Measurements from ENCODE around the gene DPP10.

Gene DPP10

GRCh38 chr2:114543236-114543766 is 100.9 kb downstream of the DPP10 start:
- no peaks in the 10 kb centered on the region for H3K27me3 ChIP-seq (ENCODE audit: insufficient read depth, low read length)
- no peak overlapping the region for H3K23ac ChIP-seq (ENCODE audit: low read length)
- H3K18ac ChIP-seq (ENCODE audit: low read length): no peak overlapping the region
- H4K12ac ChIP-seq (ENCODE audit: low read depth, low read length): no peak overlapping the region
- no peaks in the 10 kb centered on the region for H3K79me2 ChIP-seq (ENCODE audit: control insufficient read depth, insufficient read depth, low read length, poor library complexity)
- peak; percentile 46 to 74 for DNase-seq
- H3K36me3 ChIP-seq (ENCODE audit: control insufficient read depth in 1 of 2, insufficient read depth in 2 of 2, low read length in 2 of 2): no peaks in the 10 kb centered on the region
- no peak overlapping the region for H3K4ac ChIP-seq (ENCODE audit: low read depth, low read length)
- H2BK12ac ChIP-seq (ENCODE audit: low read length): no peak overlapping the region
- H3K14ac ChIP-seq (ENCODE audit: low read length): no peak overlapping the region
- no peak overlapping the region for H3K9ac ChIP-seq (ENCODE audit: low read length)
- peaks cover 2% of the 10 kb centered on the region for H3K9me3 ChIP-seq (ENCODE audit: insufficient read depth, low read depth, low read length)
- H4K91ac ChIP-seq (ENCODE audit: low read depth, low read length): no peak overlapping the region
- no peak overlapping the region for H4K8ac ChIP-seq (ENCODE audit: low read depth, low read length)
- no peaks in the 10 kb centered on the region for H3K79me1 ChIP-seq (ENCODE audit: low read length)
- no peak overlapping the region for H2AFZ ChIP-seq (ENCODE audit: insufficient read depth, low read length, poor library complexity)
- H3K4me2 ChIP-seq (ENCODE audit: low read length): no peak overlapping the region
- no peak overlapping the region for H3K4me3 ChIP-seq (ENCODE audit: low read depth, low read length)
- WGBS (ENCODE audit: extremely low coverage, insufficient coverage, insufficient read length): no CpG with 5 or more reads among the region's 7 CpGs
- no peak overlapping the region for H2AK5ac ChIP-seq (ENCODE audit: low read length)
- no peak overlapping the region for H2BK5ac ChIP-seq (ENCODE audit: low read depth, low read length, poor library complexity)
- H2BK120ac ChIP-seq (ENCODE audit: insufficient read depth, low read length, poor library complexity): no peak overlapping the region
- no peaks in the 10 kb centered on the region for H3K4me1 ChIP-seq (ENCODE audit: control insufficient read depth in 1 of 2, insufficient read depth in 2 of 2, low read length in 2 of 2)
- no peak overlapping the region for H3K27ac ChIP-seq (ENCODE audit: low read depth, low read length)

DNA sequence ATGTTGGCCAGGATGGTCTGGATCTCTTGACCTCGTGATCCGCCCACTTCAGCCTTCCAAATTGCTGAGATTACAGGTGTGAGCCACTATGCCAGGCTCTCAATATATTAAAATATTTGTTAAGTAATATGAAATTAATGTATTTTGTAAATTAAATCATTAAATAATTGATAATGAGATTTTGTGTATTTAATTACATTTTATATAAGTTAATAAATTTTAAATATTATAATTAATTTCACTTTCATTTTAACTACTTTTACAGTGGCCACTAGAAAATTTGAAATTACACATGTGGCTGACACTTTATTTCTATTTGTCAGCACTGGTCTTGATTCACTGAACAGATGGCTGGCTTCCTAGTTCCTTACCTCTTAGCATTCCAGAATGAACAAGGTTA is 102.6 kb downstream of the DPP10 start:
- H3K23ac ChIP-seq (ENCODE audit: low read length): no peak overlapping the region
- H2BK5ac ChIP-seq (ENCODE audit: low read depth, low read length, poor library complexity): no peak overlapping the region
- no peak overlapping the region for H3K14ac ChIP-seq (ENCODE audit: low read length)

DNA sequence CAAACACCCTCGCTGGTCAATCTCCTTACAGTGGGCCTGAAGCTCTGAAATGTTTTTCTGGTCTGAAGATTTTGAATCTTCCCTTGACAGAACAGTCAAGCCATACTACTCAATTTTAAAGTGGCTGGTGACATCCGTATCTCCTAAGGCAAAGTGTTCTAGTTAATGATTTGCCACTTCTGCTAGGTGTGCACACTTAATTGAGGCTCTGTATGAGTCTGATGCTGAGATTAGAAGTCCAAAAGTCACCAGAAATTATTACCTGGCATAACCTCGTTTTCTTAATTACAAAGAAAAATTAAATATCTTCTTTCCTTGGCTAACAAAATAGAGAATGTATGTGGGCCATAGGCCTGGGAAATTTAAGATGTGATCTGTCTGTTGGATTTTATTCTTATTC is 104.1 kb downstream of the DPP10 start:
- no peak overlapping the region for H2BK12ac ChIP-seq (ENCODE audit: low read length)
- H3K4me1 ChIP-seq (ENCODE audit: control insufficient read depth in 1 of 2, insufficient read depth in 2 of 2, low read length in 2 of 2): no peaks in the 10 kb centered on the region
- H3K18ac ChIP-seq (ENCODE audit: low read length): no peak overlapping the region
- H3K9me3 ChIP-seq (ENCODE audit: insufficient read depth, low read depth, low read length): peaks cover 2% of the 10 kb centered on the region
- H4K8ac ChIP-seq (ENCODE audit: low read depth, low read length): no peak overlapping the region
- H3K79me1 ChIP-seq (ENCODE audit: low read length): no peaks in the 10 kb centered on the region
- no peak overlapping the region for H2BK120ac ChIP-seq (ENCODE audit: insufficient read depth, low read length, poor library complexity)
- H2AK5ac ChIP-seq (ENCODE audit: low read length): no peak overlapping the region
- no peak for DNase-seq
- H3K14ac ChIP-seq (ENCODE audit: low read length): no peak overlapping the region
- H3K36me3 ChIP-seq (ENCODE audit: control insufficient read depth in 1 of 2, insufficient read depth in 2 of 2, low read length in 2 of 2): no peaks in the 10 kb centered on the region
- no peak overlapping the region for H3K4ac ChIP-seq (ENCODE audit: low read depth, low read length)
- no peak overlapping the region for H3K23ac ChIP-seq (ENCODE audit: low read length)
- H3K27ac ChIP-seq (ENCODE audit: low read depth, low read length): no peak overlapping the region
- no peaks in the 10 kb centered on the region for H3K79me2 ChIP-seq (ENCODE audit: control insufficient read depth, insufficient read depth, low read length, poor library complexity)
- no peak overlapping the region for H4K91ac ChIP-seq (ENCODE audit: low read depth, low read length)
- H4K12ac ChIP-seq (ENCODE audit: low read depth, low read length): no peak overlapping the region
- no peak overlapping the region for H2AFZ ChIP-seq (ENCODE audit: insufficient read depth, low read length, poor library complexity)
- H2BK5ac ChIP-seq (ENCODE audit: low read depth, low read length, poor library complexity): no peak overlapping the region
- H3K4me2 ChIP-seq (ENCODE audit: low read length): no peak overlapping the region
- no peaks in the 10 kb centered on the region for H3K27me3 ChIP-seq (ENCODE audit: insufficient read depth, low read length)
- H3K9ac ChIP-seq (ENCODE audit: low read length): no peak overlapping the region
- no CpG with 5 or more reads among the region's 3 CpGs for WGBS (ENCODE audit: extremely low coverage, insufficient coverage, insufficient read length)
- no peak overlapping the region for H3K4me3 ChIP-seq (ENCODE audit: low read depth, low read length)

More for the DNA sequence above, 102.6 kb downstream of the DPP10 start:
- Histone ChIP-seq H3K18ac (ENCODE audit: low read length) (no peak overlapping the region), H3K79me1 (ENCODE audit: low read length) (no peaks in the 10 kb centered on the region), H2AFZ (ENCODE audit: insufficient read depth, low read length, poor library complexity) (no peak overlapping the region), H4K91ac (ENCODE audit: low read depth, low read length) (no peak overlapping the region), H3K79me2 (ENCODE audit: control insufficient read depth, insufficient read depth, low read length, poor library complexity) (no peaks in the 10 kb centered on the region), H3K4me2 (ENCODE audit: low read length) (no peak overlapping the region), H3K4me1 (ENCODE audit: control insufficient read depth in 1 of 2, insufficient read depth in 2 of 2, low read length in 2 of 2) (no peaks in the 10 kb centered on the region), H3K27ac (ENCODE audit: low read depth, low read length) (no peak overlapping the region), H3K9me3 (ENCODE audit: insufficient read depth, low read depth, low read length) (peaks cover 2% of the 10 kb centered on the region), H3K36me3 (ENCODE audit: control insufficient read depth in 1 of 2, insufficient read depth in 2 of 2, low read length in 2 of 2) (no peaks in the 10 kb centered on the region), H4K12ac (ENCODE audit: low read depth, low read length) (no peak overlapping the region), H3K9ac (ENCODE audit: low read length) (no peak overlapping the region), H2AK5ac (ENCODE audit: low read length) (no peak overlapping the region), H4K8ac (ENCODE audit: low read depth, low read length) (no peak overlapping the region), H3K4ac (ENCODE audit: low read depth, low read length) (no peak overlapping the region), H2BK12ac (ENCODE audit: low read length) (no peak overlapping the region), H2BK120ac (ENCODE audit: insufficient read depth, low read length, poor library complexity) (no peak overlapping the region), H3K27me3 (ENCODE audit: insufficient read depth, low read length) (no peaks in the 10 kb centered on the region), H3K4me3 (ENCODE audit: low read depth, low read length) (no peak overlapping the region)
- no CpG with 5 or more reads among the region's 2 CpGs for WGBS (ENCODE audit: extremely low coverage, insufficient coverage, insufficient read length)
- DNase-seq: no peak

- Histone ChIP-seq H2AK5ac (ENCODE audit: low read length) (no peak overlapping the region), H2BK120ac (ENCODE audit: insufficient read depth, low read length, poor library complexity) (no peak overlapping the region), H3K27ac (ENCODE audit: low read depth, low read length) (no peak overlapping the region), H3K9ac (ENCODE audit: low read length) (no peak overlapping the region), H4K91ac (ENCODE audit: low read depth, low read length) (no peak overlapping the region), H3K4me3 (ENCODE audit: low read depth, low read length) (no peak overlapping the region), H3K36me3 (ENCODE audit: control insufficient read depth in 1 of 2, insufficient read depth in 2 of 2, low read length in 2 of 2) (no peaks in the 10 kb centered on the region), H3K14ac (ENCODE audit: low read length) (no peak overlapping the region), H3K23ac (ENCODE audit: low read length) (no peak overlapping the region), H3K9me3 (ENCODE audit: insufficient read depth, low read depth, low read length) (peaks cover 2% of the 10 kb centered on the region), H3K79me1 (ENCODE audit: low read length) (no peaks in the 10 kb centered on the region), H3K18ac (ENCODE audit: low read length) (no peak overlapping the region), H4K12ac (ENCODE audit: low read depth, low read length) (no peak overlapping the region), H3K79me2 (ENCODE audit: control insufficient read depth, insufficient read depth, low read length, poor library complexity) (no peaks in the 10 kb centered on the region), H4K8ac (ENCODE audit: low read depth, low read length) (no peak overlapping the region), H2AFZ (ENCODE audit: insufficient read depth, low read length, poor library complexity) (no peak overlapping the region), H3K4me2 (ENCODE audit: low read length) (no peak overlapping the region), H3K4me1 (ENCODE audit: control insufficient read depth in 1 of 2, insufficient read depth in 2 of 2, low read length in 2 of 2) (no peaks in the 10 kb centered on the region), H3K27me3 (ENCODE audit: insufficient read depth, low read length) (no peaks in the 10 kb centered on the region), H2BK5ac (ENCODE audit: low read depth, low read length, poor library complexity) (no peak overlapping the region), H2BK12ac (ENCODE audit: low read length) (no peak overlapping the region), H3K4ac (ENCODE audit: low read depth, low read length) (no peak overlapping the region)
- no CpG with 5 or more reads among the region's 6 CpGs for WGBS (ENCODE audit: extremely low coverage, insufficient coverage, insufficient read length)
- DNase-seq: no peak
These were observed 105.7 kb downstream of the DPP10 start for GRCh38 chr2:114548151-114548550.
